K562 (cell line): Measurements from ENCODE around the gene DPAGT1. TPM values are rescaled to one million over a fixed set of nuclear protein-coding genes. Genes with fewer than 3 reads are reported as not detected.

ENCODE experiments used
- ASH1L ChIP-seq: fragments of 450-650 bp; IDR thresholded peaks from 2 replicates; pipeline ENCODE4 v1.6.1; 2018; ENCODE audit warnings: borderline replicate concordance, mild to moderate bottlenecking, low read depth; ENCODE audit not compliant: partially characterized antibody
- CBFA2T2 ChIP-seq: fragments of 450-650 bp; conservative IDR thresholded peaks from 2 replicates; pipeline ENCODE4 v1.6.1; 2017; ENCODE audit warnings: mild to moderate bottlenecking
- EP400 ChIP-seq: fragments of 450-650 bp; IDR thresholded peaks from 2 replicates; pipeline ENCODE4 v1.6.1; 2017; ENCODE audit warnings: antibody characterized with exemption, mild to moderate bottlenecking, moderate library complexity
- HDAC2 ChIP-seq: fragments of 450-650 bp; IDR thresholded peaks from 2 replicates; pipeline ENCODE4 v1.6.1; 2016; ENCODE audit warnings: mild to moderate bottlenecking
- HDAC3 ChIP-seq: fragments of 450-650 bp; IDR thresholded peaks from 2 replicates; pipeline ENCODE4 v1.6.1; 2018; ENCODE audit warnings: borderline replicate concordance, mild to moderate bottlenecking, moderate library complexity; ENCODE audit not compliant: partially characterized antibody
- HNRNPUL1 ChIP-seq: fragments of 200-400 bp; formaldehyde crosslinking; IDR thresholded peaks from 2 replicates; pipeline ENCODE4 v1.6.1; 2017; ENCODE audit warnings: low read length
- ILK ChIP-seq: fragments of 450-650 bp; IDR thresholded peaks from 2 replicates; pipeline ENCODE4 v1.6.1; 2016; ENCODE audit warnings: missing genetic modification characterization, low read depth, mild to moderate bottlenecking, missing compliant biosample characterization, moderate library complexity, borderline replicate concordance
- KDM4B ChIP-seq, 2 experiments: fragments of 450-650 bp in 1 of 2; sonication (generic) in 1 of 2; IDR thresholded peaks; 2 replicates each; pipeline ENCODE4 v1.6.1; 2016 to 2017; ENCODE audit warnings: borderline replicate concordance in 2 of 2, antibody characterized with exemption in 1 of 2, low read depth in 1 of 2, mild to moderate bottlenecking in 1 of 2
- KLF16 ChIP-seq: IDR thresholded peaks from 2 replicates; pipeline ENCODE4 v1.6.1; 2016; ENCODE audit warnings: antibody characterized with exemption
- MAFG ChIP-seq: fragments of 450-650 bp; conservative IDR thresholded peaks from 2 replicates; pipeline ENCODE4 v1.6.1; 2016; ENCODE audit warnings: missing genetic modification characterization, missing compliant biosample characterization
- NR2C2 ChIP-seq, 2 experiments: fragments of 200-800 bp in 1 of 2; sonication (Bioruptor generic) in 1 of 2; sonication (generic) in 1 of 2; formaldehyde crosslinking in 1 of 2; IDR thresholded peaks; 2 replicates each; pipeline versions ENCODE4 v1.6.1 to v1.8.0; 2016 to 2022; ENCODE audit warnings: mild to moderate bottlenecking in 1 of 2, missing compliant biosample characterization in 1 of 2, missing genetic modification characterization in 1 of 2, missing genetic modification reagents in 1 of 2
- NR2F6 ChIP-seq: fragments of 450-650 bp; formaldehyde crosslinking; IDR thresholded peaks from 2 replicates; pipeline ENCODE4 v1.4.0; 2020; ENCODE audit warnings: mild to moderate bottlenecking
- SIN3A ChIP-seq, 2 experiments: fragments of 150-350 bp in 1 of 2; IDR thresholded peaks; 2 replicates each; pipeline ENCODE4 v1.6.1; 2011 to 2016; ENCODE audit warnings: borderline replicate concordance in 2 of 2, low read depth in 2 of 2, low read length in 2 of 2, mild to moderate bottlenecking in 2 of 2, moderate library complexity in 2 of 2; ENCODE audit not compliant: control insufficient read depth in 1 of 2
- TOE1 ChIP-seq, 2 experiments: fragments of 450-650 bp in 1 of 2; sonication (generic) in 1 of 2; formaldehyde crosslinking in 1 of 2; IDR thresholded peaks; 2 replicates each; pipeline versions ENCODE4 v1.7.1 to v1.8.0; 2016 to 2022; ENCODE audit warnings: borderline replicate concordance in 2 of 2, mild to moderate bottlenecking in 2 of 2, antibody characterized with exemption in 1 of 2, inconsistent platforms in 1 of 2, low read depth in 1 of 2, missing genetic modification reagents in 1 of 2, moderate library complexity in 1 of 2
- ZNF507 ChIP-seq: conservative IDR thresholded peaks from 2 replicates; pipeline ENCODE4 v1.6.1; 2017; ENCODE audit warnings: missing genetic modification characterization, missing compliant biosample characterization
- ZSCAN29 ChIP-seq: fragments of 450-650 bp; IDR thresholded peaks from 2 replicates; pipeline ENCODE4 v1.6.1; 2017
- polyA plus RNA-seq, 8 experiments: library from polyadenylated mRNA; depleted of rRNA in 4 of 8; stranded (reverse) in 5 of 8; unstranded in 3 of 8; fragments of >200 nt; fragmentation: Nextera tagmentation in 2 of 8; fragmentation: Illumina TruSeq in 1 of 8; extraction: Ambion mirVana in 2 of 8; extraction: Trizol in 1 of 8; gene quantifications; 2 replicates each; pipeline versions ENCODE4 v1.2.1 to v1.2.3, GENCODE V29; 2011 to 2014; ENCODE audit warnings: inconsistent platforms in 1 of 8, missing spikeins in 1 of 8
- total RNA-seq, 7 experiments: library from RNA; depleted of rRNA in 6 of 7; stranded (reverse); fragments of >200 nt in 6 of 7; fragmentation: Illumina TruSeq in 2 of 7; extraction: Trizol in 2 of 7; gene quantifications; 2 replicates each; pipeline versions ENCODE4 v1.2.1 to v1.2.3, GENCODE V29; 2011 to 2021; ENCODE audit warnings: low replicate concordance in 1 of 7
- TF ChIP-seq, protein P1 (sequence below): fragments of 450-650 bp; IDR thresholded peaks from 2 replicates; pipeline ENCODE4 v1.7.1; 2018; ENCODE audit warnings: mild to moderate bottlenecking, low read depth; ENCODE audit not compliant: partially characterized antibody
- TF ChIP-seq, protein P2 (sequence below): fragments of 250-450 bp; sonication (Bioruptor Pico); IDR thresholded peaks from 2 replicates; pipeline ENCODE4 v1.8.0; 2021; ENCODE audit warnings: borderline replicate concordance, mild to moderate bottlenecking, moderate library complexity; ENCODE audit not compliant: poor library complexity, severe bottlenecking
- TF ChIP-seq, protein P3 (sequence below), 2 experiments: IDR thresholded peaks in 1 of 2; conservative IDR thresholded peaks in 1 of 2; 2 replicates each; pipeline ENCODE4 v1.6.1; 2016; ENCODE audit warnings: low read depth in 2 of 2, mild to moderate bottlenecking in 1 of 2, missing compliant biosample characterization in 1 of 2, missing genetic modification characterization in 1 of 2, moderate library complexity in 1 of 2

DPAGT1 gene
- total and polyA plus RNA-seq, 9 of the 15 experiments (the other 6 are each of a cell fraction or from before 2014, with no cell fraction given) = 29.9 to 135 (median 85.0) TPM

DNA sequence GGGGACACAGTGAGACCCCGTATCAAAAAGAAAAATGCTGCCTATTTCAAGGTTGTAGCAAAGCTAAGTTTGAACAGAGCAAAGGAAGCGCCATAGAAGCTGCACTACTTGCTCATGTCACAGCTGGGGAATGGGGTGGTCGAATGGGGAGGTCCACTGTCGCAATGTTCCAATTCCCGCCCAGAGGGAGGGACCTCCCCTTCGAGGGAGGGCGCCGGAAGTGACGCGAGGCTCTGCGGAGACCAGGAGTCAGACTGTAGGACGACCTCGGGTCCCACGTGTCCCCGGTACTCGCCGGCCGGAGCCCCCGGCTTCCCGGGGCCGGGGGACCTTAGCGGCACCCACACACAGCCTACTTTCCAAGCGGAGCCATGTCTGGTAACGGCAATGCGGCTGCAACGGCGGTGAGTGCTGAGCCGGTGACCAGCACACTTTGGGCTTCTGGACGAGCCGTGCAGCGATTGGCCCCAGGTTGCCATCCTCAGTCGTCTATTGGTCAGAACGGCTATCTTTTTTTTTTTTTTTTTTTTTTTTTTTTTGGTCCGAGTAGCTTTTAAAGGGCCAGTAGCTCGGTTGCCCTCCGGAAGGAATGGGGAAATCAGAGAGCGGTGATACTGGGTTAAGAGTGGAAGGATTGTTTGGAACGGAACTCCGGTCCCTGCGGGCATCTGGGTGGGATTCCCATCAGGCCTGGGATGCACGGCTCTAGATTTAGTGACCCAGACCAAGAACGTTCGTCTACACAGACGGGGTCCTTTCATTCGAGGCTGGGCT, 16.8 kb downstream of the DPAGT1 start, which contains the start of gene HMBS (continued):
- TF ChIP-seq, protein P1, sequence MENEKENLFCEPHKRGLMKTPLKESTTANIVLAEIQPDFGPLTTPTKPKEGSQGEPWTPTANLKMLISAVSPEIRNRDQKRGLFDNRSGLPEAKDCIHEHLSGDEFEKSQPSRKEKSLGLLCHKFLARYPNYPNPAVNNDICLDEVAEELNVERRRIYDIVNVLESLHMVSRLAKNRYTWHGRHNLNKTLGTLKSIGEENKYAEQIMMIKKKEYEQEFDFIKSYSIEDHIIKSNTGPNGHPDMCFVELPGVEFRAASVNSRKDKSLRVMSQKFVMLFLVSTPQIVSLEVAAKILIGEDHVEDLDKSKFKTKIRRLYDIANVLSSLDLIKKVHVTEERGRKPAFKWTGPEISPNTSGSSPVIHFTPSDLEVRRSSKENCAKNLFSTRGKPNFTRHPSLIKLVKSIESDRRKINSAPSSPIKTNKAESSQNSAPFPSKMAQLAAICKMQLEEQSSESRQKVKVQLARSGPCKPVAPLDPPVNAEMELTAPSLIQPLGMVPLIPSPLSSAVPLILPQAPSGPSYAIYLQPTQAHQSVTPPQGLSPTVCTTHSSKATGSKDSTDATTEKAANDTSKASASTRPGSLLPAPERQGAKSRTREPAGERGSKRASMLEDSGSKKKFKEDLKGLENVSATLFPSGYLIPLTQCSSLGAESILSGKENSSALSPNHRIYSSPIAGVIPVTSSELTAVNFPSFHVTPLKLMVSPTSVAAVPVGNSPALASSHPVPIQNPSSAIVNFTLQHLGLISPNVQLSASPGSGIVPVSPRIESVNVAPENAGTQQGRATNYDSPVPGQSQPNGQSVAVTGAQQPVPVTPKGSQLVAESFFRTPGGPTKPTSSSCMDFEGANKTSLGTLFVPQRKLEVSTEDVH = peak; percentile 76
- no peak for TF ChIP-seq NR2C2 (CRISPR knock-in tag; IDR thresholded peaks at IDR 0.05)
- TF ChIP-seq NR2C2 (tag; IDR thresholded peaks at IDR 0.05) = peak; percentile 82
- peak; percentile 93 for TF ChIP-seq ZSCAN29
- no peak for TF ChIP-seq MAFG (tag)
- TF ChIP-seq TOE1 (IDR thresholded peaks at IDR 0.05; ENCODE audit: borderline replicate concordance) = peak; percentile 83; the same call in 1 of the 2 replicates
- no peak for TF ChIP-seq TOE1 (CRISPR knock-in tag; IDR thresholded peaks at IDR 0.05; ENCODE audit: borderline replicate concordance, low read depth)
- TF ChIP-seq, protein P2, sequence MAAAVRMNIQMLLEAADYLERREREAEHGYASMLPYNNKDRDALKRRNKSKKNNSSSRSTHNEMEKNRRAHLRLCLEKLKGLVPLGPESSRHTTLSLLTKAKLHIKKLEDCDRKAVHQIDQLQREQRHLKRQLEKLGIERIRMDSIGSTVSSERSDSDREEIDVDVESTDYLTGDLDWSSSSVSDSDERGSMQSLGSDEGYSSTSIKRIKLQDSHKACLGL = peak; percentile 63
- TF ChIP-seq NR2F6 = no peak
- TF ChIP-seq HNRNPUL1 = no peak
- no peak for TF ChIP-seq KLF16
- TF ChIP-seq HDAC3 = no peak
- peak; percentile 96 for TF ChIP-seq EP400
- TF ChIP-seq HDAC2 = peak; percentile 58
- peak in 1 of 2 experiments; percentile 51; a peak in 1 of 4 replicates for TF ChIP-seq KDM4B (IDR thresholded peaks at IDR 0.05; ENCODE audit: borderline replicate concordance in 2 of 2, low read depth in 1 of 2)
- TF ChIP-seq ASH1L = peak; percentile 69
- peak; percentile 55 to 75; a peak in 3 of 4 replicates for TF ChIP-seq SIN3A (IDR thresholded peaks at IDR 0.05; ENCODE audit: borderline replicate concordance in 2 of 2, control insufficient read depth in 1 of 2, low read depth in 2 of 2, low read length in 2 of 2)
- no peak for TF ChIP-seq ZNF507
- no peak for TF ChIP-seq ILK (tag)
- no peak for TF ChIP-seq CBFA2T2
- TF ChIP-seq, protein P3, sequence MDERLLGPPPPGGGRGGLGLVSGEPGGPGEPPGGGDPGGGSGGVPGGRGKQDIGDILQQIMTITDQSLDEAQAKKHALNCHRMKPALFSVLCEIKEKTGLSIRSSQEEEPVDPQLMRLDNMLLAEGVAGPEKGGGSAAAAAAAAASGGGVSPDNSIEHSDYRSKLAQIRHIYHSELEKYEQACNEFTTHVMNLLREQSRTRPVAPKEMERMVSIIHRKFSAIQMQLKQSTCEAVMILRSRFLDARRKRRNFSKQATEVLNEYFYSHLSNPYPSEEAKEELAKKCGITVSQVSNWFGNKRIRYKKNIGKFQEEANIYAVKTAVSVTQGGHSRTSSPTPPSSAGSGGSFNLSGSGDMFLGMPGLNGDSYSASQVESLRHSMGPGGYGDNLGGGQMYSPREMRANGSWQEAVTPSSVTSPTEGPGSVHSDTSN (CRISPR knock-in tag; IDR thresholded peaks at IDR 0.05; ENCODE audit: low read depth) = no peak
- TF ChIP-seq, protein P3 (tag; conservative IDR thresholded peaks at IDR 0.05; ENCODE audit: low read depth) = peak; percentile 44; the same call in 1 of the 2 replicates
